H1 (cell line): ENCODE results near the gene TMEM212. TPM values are rescaled to one million over a fixed set of nuclear protein-coding genes. Genes with fewer than 3 reads are reported as not detected.

Experiments
- CTCF ChIA-PET: fragments of 300-600 bp; sonication (Branson Sonifier 250); formaldehyde crosslinking; loops from one replicate; lab custom pipeline; 2021; ENCODE audit not compliant: partially characterized antibody; lab: Charles Lee
- POLR2A ChIA-PET: fragments of 300-600 bp; sonication (Branson Sonifier 250); formaldehyde crosslinking; loops from one replicate; lab custom pipeline; 2021; ENCODE audit warnings: inconsistent platforms; ENCODE audit not compliant: partially characterized antibody; lab: Charles Lee
- DNase-seq, 2 experiments: peaks; one replicate each; pipeline versions ENCODE4 v3.0.0 to v3.0.0-alpha.2; 2010 to 2022; ENCODE audit warnings: low spot score in 2 of 2, low read depth in 1 of 2, mixed read lengths in 1 of 2
- FAIRE-seq: peaks from 2 replicates; lab custom pipeline; 2011; peaks lifted over from hg19 to GRCh38; lab: Jason Lieb, UNC
- H2AFZ ChIP-seq: 2 replicates; pipeline ENCODE4 v1.8.1; 2012; ENCODE audit warnings: low read length, inconsistent platforms
- H2AK5ac ChIP-seq: 2 replicates; pipeline ENCODE4 v1.6.1; 2013; ENCODE audit warnings: low read depth, low read length
- H2BK120ac ChIP-seq: replicated peaks from 2 replicates; pipeline ENCODE3; 2013; ENCODE audit warnings: low read depth, low read length, inconsistent platforms
- H2BK12ac ChIP-seq: 2 replicates; pipeline ENCODE4 v1.6.1; 2013; ENCODE audit warnings: low read depth, low read length
- H2BK15ac ChIP-seq: 2 replicates; pipeline ENCODE4 v1.6.1; 2013; ENCODE audit warnings: low read length
- H2BK20ac ChIP-seq: 2 replicates; pipeline ENCODE4 v1.6.1; 2013; ENCODE audit warnings: low read length
- H2BK5ac ChIP-seq: 2 replicates; pipeline ENCODE4 v1.6.1; 2013; ENCODE audit warnings: low read depth, low read length
- H3K14ac ChIP-seq: 2 replicates; pipeline ENCODE4 v1.6.1; 2013; ENCODE audit warnings: inconsistent platforms; ENCODE audit not compliant: insufficient read length
- H3K18ac ChIP-seq: 2 replicates; pipeline ENCODE4 v1.6.1; 2013; ENCODE audit warnings: low read length; ENCODE audit errors: extremely low read depth
- H3K23ac ChIP-seq: 2 replicates; pipeline ENCODE4 v1.6.1; 2013; ENCODE audit warnings: inconsistent platforms; ENCODE audit not compliant: insufficient read length
- H3K23me2 ChIP-seq: 2 replicates; pipeline ENCODE4 v1.6.1; 2013; ENCODE audit warnings: low read depth, low read length
- H3K27ac ChIP-seq: 2 replicates; pipeline ENCODE4 v1.6.1; 2011; ENCODE audit warnings: low read depth, low read length, inconsistent platforms
- H3K27me3 ChIP-seq, 4 experiments: replicated peaks in 1 of 4; 1 replicate in 1 of 4; 2 replicates in 3 of 4; pipeline versions ENCODE4 v1.6.1 to v1.8.1; 2011 to 2013; ENCODE audit warnings: low read length in 3 of 4, mild to moderate bottlenecking in 3 of 4, inconsistent platforms in 2 of 4, mixed read lengths in 2 of 4, moderate library complexity in 1 of 4; ENCODE audit not compliant: control insufficient read depth in 3 of 4, insufficient read depth in 3 of 4; ENCODE audit errors: extremely low read depth in 1 of 4
- H3K36me3 ChIP-seq, 4 experiments: 2 replicates each; pipeline versions ENCODE4 v1.6.1 to v1.8.1; 2011 to 2013; ENCODE audit warnings: mild to moderate bottlenecking in 4 of 4, low read length in 3 of 4, moderate library complexity in 2 of 4, control low read depth in 1 of 4, inconsistent platforms in 1 of 4; ENCODE audit not compliant: insufficient read depth in 4 of 4, control insufficient read depth in 2 of 4
- H3K4ac ChIP-seq: replicated peaks from 2 replicates; pipeline ENCODE3; 2013; ENCODE audit warnings: low read length, low read depth, mixed read lengths, inconsistent platforms; ENCODE audit not compliant: insufficient read length
- H3K4me1 ChIP-seq, 4 experiments: replicated peaks in 1 of 4; 1 replicate in 1 of 4; 2 replicates in 3 of 4; pipeline versions ENCODE4 v1.6.1 to v1.8.1; 2011 to 2013; ENCODE audit warnings: low read length in 3 of 4, inconsistent platforms in 2 of 4, mixed read lengths in 1 of 4; ENCODE audit not compliant: insufficient read depth in 4 of 4, control insufficient read depth in 3 of 4
- H3K4me2 ChIP-seq, 2 experiments: 2 replicates each; pipeline versions ENCODE4 v1.6.1 to v1.8.1; 2011 to 2013; ENCODE audit warnings: low read depth in 2 of 2, low read length in 2 of 2, control low read depth in 1 of 2, inconsistent platforms in 1 of 2, mild to moderate bottlenecking in 1 of 2; ENCODE audit not compliant: insufficient read depth in 1 of 2
- H3K4me3 ChIP-seq, 4 experiments: fragments of 200-600, 300-600 bp in 1 of 4; sonication (generic), shearing (Covaris generic), sonication (Bioruptor Twin) in 1 of 4; 2 replicates each; pipeline versions ENCODE4 v1.5.1 to v1.8.1; 2011 to 2016; ENCODE audit warnings: low read length in 4 of 4, low read depth in 3 of 4, control low read depth in 2 of 4, inconsistent platforms in 2 of 4, mild to moderate bottlenecking in 2 of 4, mixed read lengths in 1 of 4, moderate library complexity in 1 of 4; ENCODE audit not compliant: insufficient read depth in 2 of 4; ENCODE audit errors: extremely low read depth in 1 of 4
- H3K56ac ChIP-seq: replicated peaks from 2 replicates; pipeline ENCODE3; 2013; ENCODE audit warnings: low read depth, mild to moderate bottlenecking, mixed read lengths, low read length, inconsistent platforms; ENCODE audit not compliant: insufficient read length
- H3K79me1 ChIP-seq: 2 replicates; pipeline ENCODE4 v1.6.1; 2013; ENCODE audit warnings: low read depth, low read length, control low read depth
- H3K79me2 ChIP-seq, 2 experiments: 2 replicates each; pipeline versions ENCODE4 v1.6.1 to v1.8.1; 2012 to 2013; ENCODE audit warnings: low read length in 2 of 2, mild to moderate bottlenecking in 2 of 2, inconsistent platforms in 1 of 2; ENCODE audit not compliant: insufficient read depth in 2 of 2, control insufficient read depth in 1 of 2
- H3K9ac ChIP-seq, 4 experiments: replicated peaks in 1 of 4; 1 replicate in 1 of 4; 2 replicates in 3 of 4; pipeline versions ENCODE4 v1.6.1 to v1.8.1; 2011 to 2013; ENCODE audit warnings: low read depth in 3 of 4, low read length in 3 of 4, control low read depth in 2 of 4, mild to moderate bottlenecking in 2 of 4, moderate library complexity in 2 of 4, inconsistent platforms in 1 of 4; ENCODE audit errors: extremely low read depth in 1 of 4
- H3K9me3 ChIP-seq, 2 experiments: 2 replicates each; pipeline versions ENCODE4 v1.6.1 to v1.8.1; 2012 to 2013; ENCODE audit warnings: mild to moderate bottlenecking in 2 of 2, moderate library complexity in 2 of 2, control low read depth in 1 of 2, inconsistent platforms in 1 of 2, low read depth in 1 of 2, low read length in 1 of 2, mixed read lengths in 1 of 2; ENCODE audit not compliant: insufficient read depth in 2 of 2
- H4K20me1 ChIP-seq, 2 experiments: replicated peaks in 1 of 2; 2 replicates each; pipeline versions ENCODE3 to v1.8.1; 2011 to 2013; ENCODE audit warnings: inconsistent platforms in 2 of 2, low read length in 2 of 2, mild to moderate bottlenecking in 1 of 2; ENCODE audit not compliant: insufficient read depth in 2 of 2, control insufficient read depth in 1 of 2
- H4K5ac ChIP-seq: 2 replicates; pipeline ENCODE4 v1.6.1; 2013; ENCODE audit warnings: low read length, low read depth, mixed read lengths, inconsistent platforms; ENCODE audit not compliant: insufficient read length
- H4K8ac ChIP-seq: 2 replicates; pipeline ENCODE4 v1.8.0; 2013; ENCODE audit warnings: mild to moderate bottlenecking, moderate library complexity, low read length, inconsistent platforms; ENCODE audit not compliant: insufficient read depth; ENCODE audit errors: extremely low read depth
- H4K91ac ChIP-seq: replicated peaks from 2 replicates; pipeline ENCODE3; 2013; ENCODE audit warnings: low read length, mixed read lengths, inconsistent platforms; ENCODE audit not compliant: insufficient read length
- CEBPB ChIP-seq: IDR thresholded peaks from 2 replicates; pipeline ENCODE4 v1.6.1; 2012; ENCODE audit warnings: low read depth, low read length
- KDM4A ChIP-seq: IDR thresholded peaks from one replicate; pipeline ENCODE4 v1.7.1; 2012; ENCODE audit warnings: low read depth, mild to moderate bottlenecking, moderate library complexity, low read length, inconsistent platforms; ENCODE audit not compliant: severe bottlenecking
- POLR2A ChIP-seq, 2 experiments: IDR thresholded peaks; 1 replicate in 1 of 2; 2 replicates in 1 of 2; pipeline ENCODE4 v1.6.1; 2011; ENCODE audit warnings: low read depth in 2 of 2, low read length in 2 of 2, mild to moderate bottlenecking in 2 of 2; ENCODE audit errors: control extremely low read depth in 1 of 2
- POLR2AphosphoS5 ChIP-seq: IDR thresholded peaks from 2 replicates; pipeline ENCODE4 v1.6.1; 2011; ENCODE audit warnings: low read depth, low read length
- RBBP5 ChIP-seq: IDR thresholded peaks from 2 replicates; pipeline ENCODE4 v1.7.1; 2012; ENCODE audit warnings: low read depth, mild to moderate bottlenecking, inconsistent platforms, low read length, moderate library complexity, borderline replicate concordance
- RFX5 ChIP-seq: IDR thresholded peaks from 2 replicates; pipeline ENCODE4 v1.6.1; 2011; ENCODE audit warnings: low read depth, low read length, improper control_type of control experiment, borderline replicate concordance
- RNF2 ChIP-seq: fragments of 200-900, 300-1000 bp; sonication (generic); IDR thresholded peaks from 2 replicates; pipeline ENCODE4 v1.7.1; 2016; ENCODE audit warnings: borderline replicate concordance, low read depth, mild to moderate bottlenecking, antibody characterized with exemption, low read length; ENCODE audit not compliant: poor library complexity, severe bottlenecking; ENCODE audit errors: missing control alignments
- SIN3A ChIP-seq, 2 experiments: IDR thresholded peaks in 1 of 2; conservative IDR thresholded peaks in 1 of 2; 2 replicates each; pipeline ENCODE4 v1.6.1; 2011 to 2012; ENCODE audit warnings: low read length in 2 of 2, improper control_type of control experiment in 1 of 2, low read depth in 1 of 2, mild to moderate bottlenecking in 1 of 2
- SP2 ChIP-seq: IDR thresholded peaks from 2 replicates; pipeline ENCODE4 v1.6.1; 2012; ENCODE audit warnings: mild to moderate bottlenecking, low read length, inconsistent platforms
- ZNF274 ChIP-seq: IDR thresholded peaks from 2 replicates; pipeline ENCODE4 v1.7.0; 2012; ENCODE audit warnings: low read length, borderline replicate concordance; ENCODE audit errors: extremely low read depth
- WGBS, 2 experiments: shearing (Covaris generic) in 1 of 2; methylation state at CpG; one replicate each; pipeline versions ENCODE4 v1.1.6 to v1.1.7; 2013 to 2015; ENCODE audit warnings: low lambda C conversion rate in 2 of 2, mixed read lengths in 2 of 2, inconsistent platforms in 1 of 2, low coverage in 1 of 2, missing lambda C conversion rate in 1 of 2; ENCODE audit not compliant: insufficient replicate concordance in 2 of 2, insufficient coverage in 1 of 2, insufficient read length in 1 of 2; ENCODE audit errors: extremely low coverage in 1 of 2, missing lambda C conversion rate in 1 of 2; 5-methylcytosine and 5-hydroxymethylcytosine counted together
- polyA plus RNA-seq, 7 experiments: library from polyadenylated mRNA; depleted of rRNA in 3 of 7; stranded (reverse) in 5 of 7; unstranded in 2 of 7; fragments of >200 nt in 5 of 7; fragments of 200-250 nt in 2 of 7; gene quantifications; 1 replicate in 5 of 7; 2 replicates in 1 of 7; 4 replicates in 1 of 7; pipeline versions ENCODE4 v1.2.1 to v1.2.3, GENCODE V29; 2011 to 2013; ENCODE audit warnings: missing spikeins in 2 of 7, mixed read lengths in 2 of 7
- total RNA-seq: library from RNA; stranded (reverse); fragmentation: NEBNext Ultra II Directional; extraction: Animal tissue kit (Norgen Biotek cat#: 25700); gene quantifications from 2 replicates; pipeline ENCODE4 v1.2.1, GENCODE V29; 2021
- TF ChIP-seq, protein P1 (sequence below): IDR thresholded peaks from 2 replicates; pipeline ENCODE4 v1.6.1; 2011; ENCODE audit warnings: low read depth, mild to moderate bottlenecking, low read length; ENCODE audit not compliant: insufficient read depth

The TMEM212 gene
- total and polyA plus RNA-seq, 2 of the 8 experiments (the other 6 are each of a cell fraction or from before 2014, with no cell fraction given), result not detected

DNA sequence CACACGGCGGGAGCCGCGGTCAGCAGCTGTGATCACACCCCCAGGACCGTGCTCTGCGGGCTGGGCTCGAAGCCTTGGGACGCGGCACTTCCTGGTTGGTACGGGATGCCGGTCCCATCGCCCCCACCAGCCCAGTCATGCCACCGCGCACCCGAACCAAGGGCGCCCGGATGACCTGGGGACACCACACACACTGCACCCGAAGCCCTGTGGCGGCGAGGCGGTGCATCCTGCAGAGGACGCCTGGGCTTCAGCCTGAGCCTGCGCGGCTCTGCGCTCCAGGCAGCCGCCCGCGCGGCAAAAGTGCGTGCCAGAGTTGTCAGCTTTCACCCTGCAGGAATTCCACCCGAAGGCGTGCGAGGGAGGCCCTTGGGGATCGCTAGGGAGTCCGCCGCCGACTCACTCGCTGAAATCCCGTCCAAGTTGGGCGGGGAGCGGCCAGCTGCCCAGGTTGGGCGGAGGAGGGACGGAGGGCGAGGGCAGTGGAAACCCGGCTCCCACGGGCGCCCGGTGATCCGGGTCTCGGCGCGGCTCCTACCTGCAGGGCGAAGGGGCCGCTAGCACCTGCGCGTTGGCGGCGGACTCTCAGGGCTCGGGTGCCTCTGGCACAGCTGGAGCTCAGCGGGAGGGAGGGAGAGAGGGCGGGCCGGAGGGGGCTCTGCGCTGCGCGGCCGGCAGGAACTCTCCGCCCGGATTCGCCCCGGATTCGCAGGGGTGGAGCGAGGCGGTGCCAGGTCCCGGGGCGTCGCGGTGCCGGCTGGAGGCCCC is 33.1 kb upstream of the TMEM212 start, which contains the start of gene PLD1:
PLD1 (minus strand) TSS at position 623 of the 768 bp plus-strand sequence. CDS start 72,432 bp downstream, outside the sequence.
- no peak within 1 kb of the TSS; a peak in 1 of 7 replicates for H3K9ac ChIP-seq
- H3K27ac ChIP-seq, result no peak within 1 kb of the TSS
- peak within 1 kb of the TSS; percentile 67 to 96 for H3K4me2 ChIP-seq
- no peaks in the 10 kb centered on the region for H4K20me1 ChIP-seq
- no peaks in the 10 kb centered on the region for H3K9me3 ChIP-seq
- H2BK15ac ChIP-seq, result no peak within 1 kb of the TSS; the same call in 1 of the 2 replicates
- peaks cover 4 to 31% (median 23%) of the 10 kb centered on the region in 4 experiments for H3K27me3 ChIP-seq
- FAIRE-seq (no peak), DNase-seq (peak; percentile 31 to 79)
- no peak within 1 kb of the TSS for H2BK120ac ChIP-seq
- H3K23ac ChIP-seq, result no peak within 1 kb of the TSS
- WGBS, 2 experiments, result 1% methylated on average over 46 of the region's 78 CpGs; no CpG with 5 or more reads in 1 of the 2 experiments
- H4K91ac ChIP-seq, result no peak within 1 kb of the TSS
- peak within 1 kb of the TSS; percentile 97 for H2AFZ ChIP-seq
- H3K4me3 ChIP-seq, result peak within 1 kb of the TSS; percentile 36 to 73 (median 62)
- H2BK20ac ChIP-seq, result no peak within 1 kb of the TSS
- H3K79me2 ChIP-seq, result no peaks in the 10 kb centered on the region
- H3K36me3 ChIP-seq, result no peaks in the 10 kb centered on the region
- no peak within 1 kb of the TSS for H3K56ac ChIP-seq
- H4K5ac ChIP-seq, result no peak within 1 kb of the TSS
- ChIA-PET POLR2A (interaction anchor here (1.4 kb wide), 1 partner anchor 12 kb away, joined by 4 read pairs; no protein-coding TSS in a partner anchor), CTCF (interaction anchor here (1.1 to 1.7 kb wide), 4 partner anchors 20 to 32 kb away, joined by 3 to 7 read pairs (median 4); no protein-coding TSS in a partner anchor)
- no peaks in the 10 kb centered on the region for H3K79me1 ChIP-seq
- peak within 1 kb of the TSS; percentile 82 for H4K8ac ChIP-seq
- H3K14ac ChIP-seq, result no peak within 1 kb of the TSS
- peaks cover 7% of the 10 kb centered on the region; the same call in 1 of the 2 replicates for H3K23me2 ChIP-seq
- H2AK5ac ChIP-seq, result no peak within 1 kb of the TSS
- peak within 1 kb of the TSS; percentile 24 for H3K18ac ChIP-seq
- H2BK12ac ChIP-seq, result no peak within 1 kb of the TSS
- no peak within 1 kb of the TSS; the same call in 1 of the 2 replicates for H2BK5ac ChIP-seq
- no peak within 1 kb of the TSS for H3K4ac ChIP-seq
- no peaks in the 10 kb centered on the region; a peak in 2 of 7 replicates for H3K4me1 ChIP-seq
- TF ChIP-seq KDM4A (peak; percentile 94), RFX5 (no peak), POLR2AphosphoS5 (no peak), ZNF274 (no peak), POLR2A (IDR thresholded peaks at IDR 0.05; ENCODE audit: control extremely low read depth in 1 of 2, low read depth in 2 of 2, low read length in 2 of 2) (no peak), RNF2 (no peak), SIN3A (conservative IDR thresholded peaks at IDR 0.05 in 1 of 2, IDR thresholded peaks at IDR 0.05 in 1 of 2; ENCODE audit: low read depth in 1 of 2, low read length in 2 of 2) (no peak), RBBP5 (no peak; the same call in 1 of the 2 replicates), SP2 (no peak), CEBPB (no peak)
- TF ChIP-seq, protein P1, sequence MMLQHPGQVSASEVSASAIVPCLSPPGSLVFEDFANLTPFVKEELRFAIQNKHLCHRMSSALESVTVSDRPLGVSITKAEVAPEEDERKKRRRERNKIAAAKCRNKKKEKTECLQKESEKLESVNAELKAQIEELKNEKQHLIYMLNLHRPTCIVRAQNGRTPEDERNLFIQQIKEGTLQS, result no peak
